Upper lobe of left lung (tissue), 6 donors: ENCODE results near the gene IPPK. TPM values are rescaled to one million over a fixed set of nuclear protein-coding genes. Genes with fewer than 3 reads are reported as not detected.

Source experiments
- ATAC-seq, 2 donors: fragments of 200-7000 bp; cut with Tn5 transposase; one replicate each; pipeline ENCODE4 v1.9.1; 2022; ENCODE audit warnings: mild to moderate bottlenecking in 2 of 2, moderate library complexity in 2 of 2; ENCODE audit not compliant: low FRiP score in 2 of 2
- DNase-seq, 2 donors: peaks; one replicate each; pipeline ENCODE4 v3.0.0-alpha.2; 2019 to 2020
- H3K27ac ChIP-seq, 4 donors: fragments of 200-600 bp; sonication (generic); one replicate each; pipeline ENCODE4 v1.5.1; 2016 to 2019
- H3K27me3 ChIP-seq, 4 donors: fragments of 200-600 bp; sonication (generic); one replicate each; pipeline ENCODE4 v1.5.1; 2017 to 2019
- H3K36me3 ChIP-seq, 4 donors: fragments of 200-600 bp; sonication (generic); one replicate each; pipeline ENCODE4 v1.5.1; 2016 to 2019
- H3K4me1 ChIP-seq, 4 donors: fragments of 200-600 bp; sonication (generic); one replicate each; pipeline ENCODE4 v1.5.1; 2018 to 2019
- H3K4me3 ChIP-seq, 4 donors: fragments of 200-600 bp; sonication (generic); one replicate each; pipeline ENCODE4 v1.5.1; 2017 to 2019; ENCODE audit warnings: mild to moderate bottlenecking in 2 of 4, moderate library complexity in 1 of 4
- H3K9me3 ChIP-seq, 4 donors: fragments of 200-600 bp; sonication (generic); one replicate each; pipeline ENCODE4 v1.5.1; 2018 to 2019
- CTCF ChIP-seq, 6 experiments: fragments of 450-650 bp in 4 of 6; fragments of 200-600 bp in 2 of 6; sonication (generic) in 2 of 6; IDR thresholded peaks; one replicate each; pipeline ENCODE4 v1.5.1; 2016 to 2019; ENCODE audit warnings: antibody characterized with exemption in 6 of 6
- EP300 ChIP-seq, 4 donors: sonication (generic); formaldehyde crosslinking; IDR thresholded peaks; one replicate each; pipeline ENCODE4 v1.5.1; 2017; ENCODE audit warnings: antibody characterized with exemption in 4 of 4, control low read depth in 2 of 4
- POLR2A ChIP-seq, 4 donors: fragments of 450-650 bp; IDR thresholded peaks; one replicate each; pipeline ENCODE4 v1.5.1; 2016 to 2017; ENCODE audit warnings: antibody characterized with exemption in 4 of 4, mild to moderate bottlenecking in 2 of 4
- POLR2AphosphoS5 ChIP-seq, 2 donors: sonication (generic); formaldehyde crosslinking; IDR thresholded peaks; one replicate each; pipeline ENCODE4 v1.5.1; 2017; ENCODE audit warnings: antibody characterized with exemption in 2 of 2
- WGBS, 2 donors: methylation state at CpG; one replicate each; pipeline ENCODE4 v1.1.5; 2017 to 2018; 5-methylcytosine and 5-hydroxymethylcytosine counted together
- total RNA-seq, 6 donors: library from RNA; depleted of rRNA in 4 of 6; stranded (reverse); fragments of >200 nt in 4 of 6; gene quantifications; one replicate each; pipeline versions ENCODE4 v1.1.0 to v1.2.1, GENCODE V29; 2016 to 2021
- donor health status: DM: no; HTN: no; CAD: no; lungs with moderate emphysema.
- donor health status: DM: no; HTN: yes; CAD: no; lungs with severe emphysema.

The IPPK gene
- total RNA-seq, 6 donors from 2014 or later = 4.7 to 16.6 (median 6.5) TPM

DNA sequence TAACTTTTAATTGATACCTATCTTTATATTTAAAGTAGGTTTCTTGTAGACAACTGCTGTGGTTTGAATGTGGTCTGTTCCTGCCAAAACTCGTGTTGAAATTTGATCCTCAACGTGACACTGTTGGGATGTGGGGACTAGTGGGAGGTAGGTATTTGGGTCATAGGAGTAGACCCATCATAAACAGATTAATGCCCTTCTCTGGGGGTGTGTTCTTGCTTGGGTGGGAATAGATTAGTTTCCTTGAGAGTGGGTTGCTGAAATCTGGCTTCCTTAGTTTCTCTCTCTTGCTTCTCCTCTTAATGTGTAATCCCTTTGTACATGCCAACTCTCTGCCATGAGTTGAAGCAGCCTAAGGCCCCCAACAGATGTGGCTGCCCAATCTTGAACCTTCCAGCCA lies 34.6 kb upstream of the IPPK start:
- Histone ChIP-seq H3K27ac (no peak overlapping the region), H3K36me3 (peaks cover 0 to 6% (median 2%) of the 10 kb centered on the region in 4 donors), H3K4me1 (no peaks in the 10 kb centered on the region), H3K27me3 (no peaks in the 10 kb centered on the region), H3K4me3 (no peak overlapping the region), H3K9me3 (no peaks in the 10 kb centered on the region)
- WGBS, 2 donors = 75 to 76% methylated on average over 2 of the region's 2 CpGs
- DNase-seq = no peak
- no peak for ATAC-seq
- TF ChIP-seq POLR2A (IDR thresholded peaks at IDR 0.05) = no peak
- no peak for TF ChIP-seq POLR2AphosphoS5 (IDR thresholded peaks at IDR 0.05)
- no peak for TF ChIP-seq EP300 (IDR thresholded peaks at IDR 0.05)
- TF ChIP-seq CTCF (IDR thresholded peaks at IDR 0.05) = no peak

DNA sequence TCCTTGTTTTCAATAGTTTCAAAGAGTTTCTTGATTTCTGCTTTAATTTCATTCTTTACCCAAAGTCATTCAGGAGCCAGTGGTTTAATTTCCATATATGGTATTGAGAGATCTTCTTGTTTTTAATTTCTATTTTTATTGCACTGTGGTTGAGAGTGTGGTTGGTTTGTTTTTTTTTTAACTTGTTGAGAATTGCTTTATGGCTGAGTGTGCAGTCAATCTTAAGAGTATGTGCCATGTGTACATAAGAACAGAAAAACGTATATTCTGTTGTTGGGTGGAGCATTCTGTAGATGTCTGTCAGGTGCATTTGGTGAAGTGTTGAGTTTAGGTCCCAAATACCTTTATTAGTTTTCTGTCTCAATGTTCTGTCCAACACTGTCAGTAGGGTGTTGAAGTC lies 26.7 kb upstream of the IPPK start:
- DNase-seq = no peak
- no peak overlapping the region for H3K27ac ChIP-seq
- WGBS, 2 donors = 62 to 82% methylated on average over 1 of the region's 1 CpG
- no peaks in the 10 kb centered on the region for H3K27me3 ChIP-seq
- H3K9me3 ChIP-seq = peaks cover 0 to 15% (median 10%) of the 10 kb centered on the region in 4 donors
- no peak overlapping the region for H3K4me3 ChIP-seq
- TF ChIP-seq EP300 (IDR thresholded peaks at IDR 0.05) (no peak), CTCF (IDR thresholded peaks at IDR 0.05) (no peak), POLR2A (IDR thresholded peaks at IDR 0.05) (no peak), POLR2AphosphoS5 (IDR thresholded peaks at IDR 0.05) (no peak)
- no peak for ATAC-seq
- no peaks in the 10 kb centered on the region for H3K36me3 ChIP-seq
- no peaks in the 10 kb centered on the region for H3K4me1 ChIP-seq

GRCh38 chr9:92686954-92687353 lies 17.0 kb upstream of the IPPK start:
- no peaks in the 10 kb centered on the region for H3K27me3 ChIP-seq
- peaks cover 0 to 19% (median 5%) of the 10 kb centered on the region in 4 donors for H3K9me3 ChIP-seq
- no peaks in the 10 kb centered on the region for H3K4me1 ChIP-seq
- DNase-seq (no peak), ATAC-seq (peak in 1 of 2 donors; percentile 50)
- 59 to 61% methylated on average over 3 of the region's 3 CpGs for WGBS, 2 donors
- no peaks in the 10 kb centered on the region for H3K36me3 ChIP-seq
- H3K27ac ChIP-seq = no peak overlapping the region
- no peak overlapping the region for H3K4me3 ChIP-seq
- TF ChIP-seq POLR2A (IDR thresholded peaks at IDR 0.05) = no peak
- TF ChIP-seq POLR2AphosphoS5 (IDR thresholded peaks at IDR 0.05) = no peak
- no peak for TF ChIP-seq CTCF (IDR thresholded peaks at IDR 0.05)
- no peak for TF ChIP-seq EP300 (IDR thresholded peaks at IDR 0.05)

- TF ChIP-seq POLR2A (IDR thresholded peaks at IDR 0.05) = no peak
- TF ChIP-seq EP300 (IDR thresholded peaks at IDR 0.05) = no peak
- TF ChIP-seq CTCF (IDR thresholded peaks at IDR 0.05) = no peak
- TF ChIP-seq POLR2AphosphoS5 (IDR thresholded peaks at IDR 0.05) = no peak
- no peak for DNase-seq
- WGBS, 2 donors = 82 to 88% methylated on average over 5 of the region's 5 CpGs
Observed at GRCh38 chr9:92685022-92685421, 15.1 kb upstream of the IPPK start.

GRCh38 chr9:92682269-92682668 lies 12.3 kb upstream of the IPPK start:
- no peak for TF ChIP-seq POLR2AphosphoS5 (IDR thresholded peaks at IDR 0.05)
- no peak for TF ChIP-seq POLR2A (IDR thresholded peaks at IDR 0.05)
- no peak for TF ChIP-seq CTCF (IDR thresholded peaks at IDR 0.05)

More at GRCh38 chr9:92685022-92685421, 15.1 kb upstream of the IPPK start:
- Histone ChIP-seq H3K9me3 (peaks cover 0 to 2% (median 0%) of the 10 kb centered on the region in 4 donors), H3K27ac (no peak overlapping the region), H3K4me1 (no peaks in the 10 kb centered on the region), H3K27me3 (no peaks in the 10 kb centered on the region), H3K36me3 (no peaks in the 10 kb centered on the region), H3K4me3 (no peak overlapping the region)
- no peak for ATAC-seq

More at GRCh38 chr9:92682269-92682668, 12.3 kb upstream of the IPPK start:
- ATAC-seq (no peak), DNase-seq (no peak)
- Histone ChIP-seq H3K36me3 (no peaks in the 10 kb centered on the region), H3K4me1 (no peaks in the 10 kb centered on the region), H3K27ac (no peak overlapping the region), H3K4me3 (no peak overlapping the region), H3K9me3 (no peaks in the 10 kb centered on the region), H3K27me3 (no peaks in the 10 kb centered on the region)
- WGBS, 2 donors = 94 to 95% methylated on average over 8 of the region's 8 CpGs
